Measurements from ENCODE around the gene TPPP2.

TPPP2 gene

GRCh38 chr14:21081521-21082142, 51.6 kb downstream of the TPPP2 start:
- ATAC-seq = no peak
